ENCODE data around the gene SETDB1. TPM values are rescaled to one million over a fixed set of nuclear protein-coding genes. Genes with fewer than 3 reads are reported as not detected.

SETDB1 gene
- total and polyA plus RNA-seq, 2 of the 8 experiments (the other 6 are each of a cell fraction or from before 2014, with no cell fraction given), result 27.5 to 48.8 TPM

DNA sequence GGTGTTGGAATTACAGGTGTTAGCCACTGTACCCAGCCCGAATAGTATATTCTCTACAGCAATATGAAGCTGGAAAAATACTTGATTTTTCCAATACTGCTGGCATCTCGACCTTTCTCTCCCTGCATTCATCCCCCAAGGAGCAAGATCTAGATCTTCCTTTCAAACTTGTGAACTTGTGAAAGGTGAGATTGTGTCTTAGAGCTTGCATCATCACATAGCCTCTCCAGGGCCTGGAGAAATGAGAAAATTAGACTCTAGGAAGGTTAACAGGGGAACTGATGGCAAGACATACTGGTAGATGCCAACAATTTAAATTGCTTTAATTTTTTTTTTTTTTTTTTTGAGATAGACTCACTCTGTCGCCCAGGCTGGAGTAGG lies 84.2 kb downstream of the SETDB1 start:
- H4K20me1 ChIP-seq (replicated peaks in 1 of 2; ENCODE audit: control insufficient read depth in 1 of 2, insufficient read depth in 2 of 2, low read length in 2 of 2), result no peaks in the 10 kb centered on the region
- H3K9ac ChIP-seq (replicated peaks in 1 of 4; ENCODE audit: extremely low read depth in 1 of 4, low read depth in 3 of 4, low read length in 3 of 4), result no peak overlapping the region
- FAIRE-seq, result no peak
- TF ChIP-seq SP1 (IDR thresholded peaks at IDR 0.05; ENCODE audit: low read depth, low read length), result no peak
- no peak for TF ChIP-seq TAF1 (IDR thresholded peaks at IDR 0.05; ENCODE audit: low read depth, low read length)
- no peak for TF ChIP-seq BRCA1 (IDR thresholded peaks at IDR 0.05; ENCODE audit: low read depth, low read length)
- no peak for TF ChIP-seq EZH2 (IDR thresholded peaks at IDR 0.05; ENCODE audit: low read depth, low read length, severe bottlenecking)
- no peak for TF ChIP-seq GABPA (IDR thresholded peaks at IDR 0.05; ENCODE audit: borderline replicate concordance, insufficient read depth, low read length)
- TF ChIP-seq, protein P1, sequence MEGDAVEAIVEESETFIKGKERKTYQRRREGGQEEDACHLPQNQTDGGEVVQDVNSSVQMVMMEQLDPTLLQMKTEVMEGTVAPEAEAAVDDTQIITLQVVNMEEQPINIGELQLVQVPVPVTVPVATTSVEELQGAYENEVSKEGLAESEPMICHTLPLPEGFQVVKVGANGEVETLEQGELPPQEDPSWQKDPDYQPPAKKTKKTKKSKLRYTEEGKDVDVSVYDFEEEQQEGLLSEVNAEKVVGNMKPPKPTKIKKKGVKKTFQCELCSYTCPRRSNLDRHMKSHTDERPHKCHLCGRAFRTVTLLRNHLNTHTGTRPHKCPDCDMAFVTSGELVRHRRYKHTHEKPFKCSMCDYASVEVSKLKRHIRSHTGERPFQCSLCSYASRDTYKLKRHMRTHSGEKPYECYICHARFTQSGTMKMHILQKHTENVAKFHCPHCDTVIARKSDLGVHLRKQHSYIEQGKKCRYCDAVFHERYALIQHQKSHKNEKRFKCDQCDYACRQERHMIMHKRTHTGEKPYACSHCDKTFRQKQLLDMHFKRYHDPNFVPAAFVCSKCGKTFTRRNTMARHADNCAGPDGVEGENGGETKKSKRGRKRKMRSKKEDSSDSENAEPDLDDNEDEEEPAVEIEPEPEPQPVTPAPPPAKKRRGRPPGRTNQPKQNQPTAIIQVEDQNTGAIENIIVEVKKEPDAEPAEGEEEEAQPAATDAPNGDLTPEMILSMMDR (IDR thresholded peaks at IDR 0.05; ENCODE audit: control extremely low read depth in 1 of 3, insufficient read depth in 1 of 3, low read depth in 1 of 3, low read length in 3 of 3), result no peak

More for the DNA sequence above, 84.2 kb downstream of the SETDB1 start:
- Histone ChIP-seq H2AK5ac (ENCODE audit: low read depth, low read length) (no peak overlapping the region), H3K9me3 (ENCODE audit: insufficient read depth in 2 of 2, low read depth in 1 of 2, low read length in 1 of 2) (no peaks in the 10 kb centered on the region), H2BK12ac (ENCODE audit: low read depth, low read length) (no peak overlapping the region), H3K79me1 (ENCODE audit: low read depth, low read length) (no peaks in the 10 kb centered on the region), H4K5ac (ENCODE audit: insufficient read length, low read depth, low read length) (no peak overlapping the region), H3K23ac (ENCODE audit: insufficient read length) (no peak overlapping the region), H3K4ac (replicated peaks; ENCODE audit: insufficient read length, low read depth, low read length) (no peak overlapping the region), H3K27ac (ENCODE audit: low read depth, low read length) (no peak overlapping the region), H2BK15ac (ENCODE audit: low read length) (no peak overlapping the region), H3K4me1 (replicated peaks in 1 of 4; ENCODE audit: control insufficient read depth in 3 of 4, insufficient read depth in 4 of 4, low read length in 3 of 4) (peaks cover 9 to 12% (median 9%) of the 10 kb centered on the region in 4 experiments; a peak in 6 of 7 replicates), H2BK120ac (replicated peaks; ENCODE audit: low read depth, low read length) (no peak overlapping the region), H3K18ac (ENCODE audit: extremely low read depth, low read length) (no peak overlapping the region), H2AFZ (ENCODE audit: low read length) (no peak overlapping the region), H2BK5ac (ENCODE audit: low read depth, low read length) (no peak overlapping the region), H3K36me3 (ENCODE audit: control insufficient read depth in 2 of 4, insufficient read depth in 4 of 4, low read length in 3 of 4) (no peaks in the 10 kb centered on the region), H4K8ac (ENCODE audit: extremely low read depth, insufficient read depth, low read length) (no peak overlapping the region), H3K4me2 (ENCODE audit: insufficient read depth in 1 of 2, low read depth in 2 of 2, low read length in 2 of 2) (no peak overlapping the region), H3K14ac (ENCODE audit: insufficient read length) (no peak overlapping the region), H3K27me3 (replicated peaks in 1 of 4; ENCODE audit: control insufficient read depth in 3 of 4, extremely low read depth in 1 of 4, insufficient read depth in 3 of 4, low read length in 3 of 4) (no peaks in the 10 kb centered on the region), H2BK20ac (ENCODE audit: low read length) (no peak overlapping the region), H3K23me2 (ENCODE audit: low read depth, low read length) (peaks cover 5% of the 10 kb centered on the region), H4K91ac (replicated peaks; ENCODE audit: insufficient read length, low read length) (no peak overlapping the region), H3K79me2 (ENCODE audit: control insufficient read depth in 1 of 2, insufficient read depth in 2 of 2, low read length in 2 of 2) (peaks cover 0 to 5% of the 10 kb centered on the region in 2 experiments; a peak in 2 of 4 replicates), H3K4me3 (ENCODE audit: extremely low read depth in 1 of 4, insufficient read depth in 2 of 4, low read depth in 3 of 4, low read length in 4 of 4) (no peak overlapping the region), H3K56ac (replicated peaks; ENCODE audit: insufficient read length, low read depth, low read length) (no peak overlapping the region)
- POLR2A ChIA-PET (ENCODE audit: partially characterized antibody), result interaction anchor here (1.1 kb wide), 1 partner anchor 29 kb away, joined by 3 read pairs; no protein-coding TSS in a partner anchor
- CTCF ChIA-PET (ENCODE audit: partially characterized antibody), result interaction anchor here (1.0 kb wide), 1 partner anchor 36 kb away, joined by 3 read pairs; no protein-coding TSS in a partner anchor
- WGBS, 2 experiments (ENCODE audit: extremely low coverage in 1 of 2, insufficient coverage in 1 of 2, insufficient read length in 1 of 2, insufficient replicate concordance in 2 of 2, low coverage in 1 of 2, low lambda C conversion rate in 2 of 2, missing lambda C conversion rate in 1 of 2), result 91% methylated on average over 3 of the region's 3 CpGs; no CpG with 5 or more reads in 1 of the 2 experiments
- no peak for DNase-seq (ENCODE audit: low read depth in 1 of 2, low spot score in 2 of 2)

All from H1 (cell line).